Measurements from ENCODE around the gene RNF220. TPM values are rescaled to one million over a fixed set of nuclear protein-coding genes. Genes with fewer than 3 reads are reported as not detected.

RNF220 gene
- total and polyA plus RNA-seq, 2 donors (not counting 3 experiments of a cell fraction or from before 2014, with no cell fraction given): 62.7 to 66.6 TPM

GRCh38 chr1:44366371-44366975 is 38.6 kb upstream of the RNF220 start:
- Histone ChIP-seq H3K4me2 (ENCODE audit: insufficient read depth, low read length) (no peak overlapping the region), H2AFZ (ENCODE audit: low read depth, low read length) (no peak overlapping the region), H3K27ac (ENCODE audit: insufficient read depth, low read depth, low read length) (no peak overlapping the region), H3K36me3 (ENCODE audit: control insufficient read depth in 2 of 2, extremely low read depth in 1 of 2, insufficient read depth in 2 of 2, low read length in 2 of 2) (no peaks in the 10 kb centered on the region), H4K20me1 (replicated peaks; ENCODE audit: control insufficient read depth, extremely low read depth, insufficient read depth, low read length) (no peaks in the 10 kb centered on the region), H3K4me1 (ENCODE audit: control insufficient read depth, extremely low read depth, insufficient read depth, low read length) (no peaks in the 10 kb centered on the region), H3K9me3 (replicated peaks; ENCODE audit: control insufficient read depth, insufficient read depth, low read length) (no peaks in the 10 kb centered on the region), H3K79me2 (ENCODE audit: control insufficient read depth, insufficient read depth, low read length) (no peaks in the 10 kb centered on the region), H3K27me3 (ENCODE audit: control insufficient read depth in 2 of 2, insufficient read depth in 2 of 2, low read length in 2 of 2) (peaks cover 14 to 25% of the 10 kb centered on the region in 2 experiments), H3K9ac (replicated peaks; ENCODE audit: extremely low read depth, insufficient read depth, low read length) (no peak overlapping the region), H3K9me1 (replicated peaks; ENCODE audit: control insufficient read depth, extremely low read depth, insufficient read depth, low read length) (no peaks in the 10 kb centered on the region), H3K4me3 (replicated peaks in 1 of 3; ENCODE audit: insufficient read depth in 1 of 3, low read depth in 1 of 3, low read length in 3 of 3) (no peak overlapping the region)
- POLR2A ChIA-PET: no interaction called here
- FAIRE-seq (no peak), DNase-seq (ENCODE audit: low read depth, low spot score) (no peak)
- CTCF ChIA-PET: interaction anchor here (3.0 kb wide), 1 partner anchor 12 kb away, joined by 16 read pairs; no protein-coding TSS in a partner anchor
- no TSS peak for BruUV-seq (replicated peaks)
- TF ChIP-seq JUN (IDR thresholded peaks at IDR 0.05; ENCODE audit: borderline replicate concordance, insufficient read depth, insufficient read length, low read depth): no peak
- TF ChIP-seq GATA2 (IDR thresholded peaks at IDR 0.05; ENCODE audit: insufficient read depth, insufficient read length, low read depth, low read length): no peak
- TF ChIP-seq POLR2A (IDR thresholded peaks at IDR 0.05; ENCODE audit: low read depth, low read length): no peak
- TF ChIP-seq MAX (IDR thresholded peaks at IDR 0.05; ENCODE audit: insufficient read depth, insufficient read length): no peak
- TF ChIP-seq MYC (IDR thresholded peaks at IDR 0.05; ENCODE audit: low read depth, low read length): no peak
- TF ChIP-seq EZH2 (IDR thresholded peaks at IDR 0.05; ENCODE audit: borderline replicate concordance, low read depth, low read length, severe bottlenecking): no peak
- no peak for TF ChIP-seq FOS (IDR thresholded peaks at IDR 0.05; ENCODE audit: borderline replicate concordance, insufficient read depth, low read length)
- dilution Hi-C loops (cut with MboI; ENCODE audit: extremely low pct_ligation_motif_present, low sequenced_read_pairs): no loop called here
- intact Hi-C loops (cut with micrococcal nuclease): no loop called here

GRCh38 chr1:44367944-44368343 is 37.1 kb upstream of the RNF220 start:
- DNase-seq (ENCODE audit: low read depth, low spot score): no peak
- no peak for FAIRE-seq
- H2AFZ ChIP-seq (ENCODE audit: low read depth, low read length): no peak overlapping the region
- ChIA-PET POLR2A (no interaction called here), CTCF (interaction anchor here (3.0 kb wide), 1 partner anchor 10 kb away, joined by 16 read pairs; no protein-coding TSS in a partner anchor)
- H3K4me1 ChIP-seq (ENCODE audit: control insufficient read depth, extremely low read depth, insufficient read depth, low read length): no peaks in the 10 kb centered on the region
- H3K9me3 ChIP-seq (replicated peaks; ENCODE audit: control insufficient read depth, insufficient read depth, low read length): no peaks in the 10 kb centered on the region
- H3K36me3 ChIP-seq (ENCODE audit: control insufficient read depth in 2 of 2, extremely low read depth in 1 of 2, insufficient read depth in 2 of 2, low read length in 2 of 2): no peaks in the 10 kb centered on the region
- no peaks in the 10 kb centered on the region for H3K79me2 ChIP-seq (ENCODE audit: control insufficient read depth, insufficient read depth, low read length)
- TF ChIP-seq CTCF (IDR thresholded peaks at IDR 0.05; ENCODE audit: extremely low read depth in 1 of 2, insufficient read depth in 1 of 2, low read depth in 1 of 2, low read length in 2 of 2): no peak
- TF ChIP-seq JUN (IDR thresholded peaks at IDR 0.05; ENCODE audit: borderline replicate concordance, insufficient read depth, insufficient read length, low read depth): no peak
- TF ChIP-seq POLR2AphosphoS5 (IDR thresholded peaks at IDR 0.05; ENCODE audit: insufficient read depth, low read depth, low read length): no peak
- no peak for TF ChIP-seq EZH2 (IDR thresholded peaks at IDR 0.05; ENCODE audit: borderline replicate concordance, low read depth, low read length, severe bottlenecking)
- no peak for TF ChIP-seq MYC (IDR thresholded peaks at IDR 0.05; ENCODE audit: low read depth, low read length)
- no peak for TF ChIP-seq FOS (IDR thresholded peaks at IDR 0.05; ENCODE audit: borderline replicate concordance, insufficient read depth, low read length)
- no peak for TF ChIP-seq POLR2A (IDR thresholded peaks at IDR 0.05; ENCODE audit: low read depth, low read length)
- TF ChIP-seq GATA2 (IDR thresholded peaks at IDR 0.05; ENCODE audit: insufficient read depth, insufficient read length, low read depth, low read length): no peak
- no peak for TF ChIP-seq MAX (IDR thresholded peaks at IDR 0.05; ENCODE audit: insufficient read depth, insufficient read length)
- H3K27me3 ChIP-seq (ENCODE audit: control insufficient read depth in 2 of 2, insufficient read depth in 2 of 2, low read length in 2 of 2): peaks cover 14 to 20% of the 10 kb centered on the region in 2 experiments
- no peak overlapping the region for H3K4me2 ChIP-seq (ENCODE audit: insufficient read depth, low read length)
- no TSS peak for BruUV-seq (replicated peaks)
- H3K9me1 ChIP-seq (replicated peaks; ENCODE audit: control insufficient read depth, extremely low read depth, insufficient read depth, low read length): no peaks in the 10 kb centered on the region
- H3K27ac ChIP-seq (ENCODE audit: insufficient read depth, low read depth, low read length): no peak overlapping the region
- no peaks in the 10 kb centered on the region for H4K20me1 ChIP-seq (replicated peaks; ENCODE audit: control insufficient read depth, extremely low read depth, insufficient read depth, low read length)
- H3K4me3 ChIP-seq (replicated peaks in 1 of 3; ENCODE audit: insufficient read depth in 1 of 3, low read depth in 1 of 3, low read length in 3 of 3): no peak overlapping the region
- H3K9ac ChIP-seq (replicated peaks; ENCODE audit: extremely low read depth, insufficient read depth, low read length): no peak overlapping the region
- dilution Hi-C loops (cut with MboI; ENCODE audit: extremely low pct_ligation_motif_present, low sequenced_read_pairs) (no loop called here), intact Hi-C loops (cut with micrococcal nuclease) (no loop called here)
